ENCODE measurements around the gene CSF3R.

DNA sequence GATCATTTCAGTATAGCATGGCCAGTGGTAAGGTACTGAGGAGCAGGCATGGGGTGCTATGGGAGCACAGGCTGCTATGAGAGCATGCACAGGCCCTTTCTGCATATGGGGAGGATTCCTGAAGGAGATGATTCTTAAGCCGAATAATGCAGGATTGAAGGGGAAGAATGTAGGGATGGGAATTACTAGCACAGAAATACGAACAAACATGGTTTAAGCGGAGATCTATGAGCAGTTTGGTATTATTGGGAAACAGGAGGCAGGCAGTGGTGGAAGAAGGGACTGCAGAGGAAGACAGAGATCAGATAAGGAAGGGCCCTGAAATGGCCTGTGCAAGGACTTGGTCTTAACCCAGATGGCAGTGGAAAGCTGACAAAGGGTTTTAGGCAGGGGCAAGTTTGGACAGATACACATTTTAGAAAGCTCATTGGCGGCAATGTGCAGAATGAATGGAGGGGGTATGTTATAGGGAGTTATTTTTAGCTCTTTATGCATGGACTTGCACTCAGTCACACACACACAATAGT, 34.1 kb downstream of the CSF3R start:
- TF ChIP-seq, protein P1, sequence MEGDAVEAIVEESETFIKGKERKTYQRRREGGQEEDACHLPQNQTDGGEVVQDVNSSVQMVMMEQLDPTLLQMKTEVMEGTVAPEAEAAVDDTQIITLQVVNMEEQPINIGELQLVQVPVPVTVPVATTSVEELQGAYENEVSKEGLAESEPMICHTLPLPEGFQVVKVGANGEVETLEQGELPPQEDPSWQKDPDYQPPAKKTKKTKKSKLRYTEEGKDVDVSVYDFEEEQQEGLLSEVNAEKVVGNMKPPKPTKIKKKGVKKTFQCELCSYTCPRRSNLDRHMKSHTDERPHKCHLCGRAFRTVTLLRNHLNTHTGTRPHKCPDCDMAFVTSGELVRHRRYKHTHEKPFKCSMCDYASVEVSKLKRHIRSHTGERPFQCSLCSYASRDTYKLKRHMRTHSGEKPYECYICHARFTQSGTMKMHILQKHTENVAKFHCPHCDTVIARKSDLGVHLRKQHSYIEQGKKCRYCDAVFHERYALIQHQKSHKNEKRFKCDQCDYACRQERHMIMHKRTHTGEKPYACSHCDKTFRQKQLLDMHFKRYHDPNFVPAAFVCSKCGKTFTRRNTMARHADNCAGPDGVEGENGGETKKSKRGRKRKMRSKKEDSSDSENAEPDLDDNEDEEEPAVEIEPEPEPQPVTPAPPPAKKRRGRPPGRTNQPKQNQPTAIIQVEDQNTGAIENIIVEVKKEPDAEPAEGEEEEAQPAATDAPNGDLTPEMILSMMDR (IDR thresholded peaks at IDR 0.05) = no peak
- no peak for TF ChIP-seq EZH2 (IDR thresholded peaks at IDR 0.05; ENCODE audit: borderline replicate concordance, insufficient read depth, low read depth, low read length, poor library complexity, severe bottlenecking)
